WTC11 (cell line): ENCODE data around the gene PPCDC. TPM values are rescaled to one million over a fixed set of nuclear protein-coding genes. Genes with fewer than 3 reads are reported as not detected.

ENCODE experiments used
- ATAC-seq: fragments of 200-7000 bp; cut with Tn5 transposase; 2 replicates; pipeline ENCODE4 v1.10.0; 2021; ENCODE audit warnings: mild to moderate bottlenecking, moderate library complexity
- CTCF ChIA-PET: fragments of 300-600 bp; sonication (Branson Sonifier 250); formaldehyde crosslinking; loops from one replicate; lab custom pipeline; 2021; ENCODE audit warnings: antibody characterized with exemption; lab: Charles Lee
- POLR2A ChIA-PET: fragments of 350-600 bp; sonication (Branson Sonifier 250); formaldehyde crosslinking; loops from one replicate; lab custom pipeline; 2021; ENCODE audit warnings: antibody characterized with exemption; lab: Charles Lee
- DNase-seq: peaks from one replicate; pipeline ENCODE4 v3.0.0; 2021; ENCODE audit warnings: low spot score
- H3K27ac Mint-ChIP-seq: 2 replicates; pipeline ENCODE4 v1.8.0; 2021; ENCODE audit warnings: mixed read lengths
- H3K27me3 Mint-ChIP-seq: 2 replicates; pipeline ENCODE4 v1.8.0; 2021; ENCODE audit warnings: low read depth, mild to moderate bottlenecking, moderate library complexity, mixed read lengths
- H3K36me3 Mint-ChIP-seq: 2 replicates; pipeline ENCODE4 v1.8.0; 2021; ENCODE audit warnings: mixed read lengths
- H3K4me1 Mint-ChIP-seq: 2 replicates; pipeline ENCODE4 v1.8.0; 2022; ENCODE audit warnings: mixed read lengths
- H3K4me3 Mint-ChIP-seq: 2 replicates; pipeline ENCODE4 v1.8.0; 2021; ENCODE audit warnings: mild to moderate bottlenecking, moderate library complexity, mixed read lengths
- H3K9me3 Mint-ChIP-seq: 2 replicates; pipeline ENCODE4 v1.8.0; 2021; ENCODE audit warnings: mixed read lengths
- ATF1 ChIP-seq: sonication (generic); formaldehyde crosslinking; IDR thresholded peaks from 2 replicates; pipeline ENCODE4 v1.8.1; 2023; ENCODE audit warnings: mild to moderate bottlenecking, moderate library complexity, missing genetic modification reagents
- CBFB ChIP-seq: sonication (generic); formaldehyde crosslinking; IDR thresholded peaks from 2 replicates; pipeline ENCODE4 v1.8.1; 2022; ENCODE audit warnings: mild to moderate bottlenecking, low read depth, missing genetic modification reagents
- IRF2 ChIP-seq: sonication (generic); formaldehyde crosslinking; IDR thresholded peaks from 2 replicates; pipeline ENCODE4 v1.8.0; 2022; ENCODE audit warnings: low read depth, missing genetic modification reagents, borderline replicate concordance
- NFE2L1 ChIP-seq: sonication (generic); formaldehyde crosslinking; IDR thresholded peaks from 2 replicates; pipeline ENCODE4 v1.8.1; 2023; ENCODE audit warnings: missing genetic modification reagents
- RELA ChIP-seq: sonication (generic); formaldehyde crosslinking; IDR thresholded peaks from 2 replicates; pipeline ENCODE4 v1.8.1; 2022; ENCODE audit warnings: missing genetic modification reagents, mild to moderate bottlenecking, borderline replicate concordance
- SMAD4 ChIP-seq: sonication (generic); formaldehyde crosslinking; IDR thresholded peaks from 2 replicates; pipeline ENCODE4 v1.8.0; 2022; ENCODE audit warnings: mild to moderate bottlenecking, missing genetic modification reagents
- TP53 ChIP-seq: sonication (generic); formaldehyde crosslinking; IDR thresholded peaks from 2 replicates; pipeline ENCODE4 v1.8.1; 2023; ENCODE audit warnings: mild to moderate bottlenecking, missing genetic modification reagents
- ZNF138 ChIP-seq: sonication (generic); formaldehyde crosslinking; conservative IDR thresholded peaks from 2 replicates; pipeline ENCODE4 v1.8.1; 2022; ENCODE audit warnings: mild to moderate bottlenecking, moderate library complexity, missing genetic modification reagents
- ZNF219 ChIP-seq: sonication (generic); formaldehyde crosslinking; IDR thresholded peaks from 2 replicates; pipeline ENCODE4 v1.8.0; 2023; ENCODE audit warnings: missing genetic modification reagents, mild to moderate bottlenecking, borderline replicate concordance
- ZNF232 ChIP-seq: sonication (generic); formaldehyde crosslinking; IDR thresholded peaks from 2 replicates; pipeline ENCODE4 v1.8.0; 2022; ENCODE audit warnings: mild to moderate bottlenecking, missing genetic modification reagents
- ZNF396 ChIP-seq: fragments of 250-450 bp; sonication (Bioruptor Pico); IDR thresholded peaks from 2 replicates; pipeline ENCODE4 v1.8.0; 2021; ENCODE audit warnings: mild to moderate bottlenecking, moderate library complexity, borderline replicate concordance
- total RNA-seq: library from RNA; stranded (reverse); gene quantifications from 3 replicates; pipeline ENCODE4 v1.2.3, GENCODE V29; 2021
- TF ChIP-seq, protein P1 (sequence below): sonication (generic); formaldehyde crosslinking; IDR thresholded peaks from 2 replicates; pipeline ENCODE4 v1.8.1; 2022; ENCODE audit warnings: missing genetic modification reagents, borderline replicate concordance
- TF ChIP-seq, protein P2 (sequence below): sonication (generic); formaldehyde crosslinking; IDR thresholded peaks from 2 replicates; pipeline ENCODE4 v1.8.1; 2023; ENCODE audit warnings: mild to moderate bottlenecking, missing genetic modification reagents
- TF ChIP-seq, protein P3 (sequence below): fragments of 250-450 bp; sonication (Bioruptor Pico); IDR thresholded peaks from 2 replicates; pipeline ENCODE4 v1.9.0; 2021; ENCODE audit warnings: mild to moderate bottlenecking
- TF ChIP-seq, protein P4 (sequence below): sonication (generic); formaldehyde crosslinking; IDR thresholded peaks from 2 replicates; pipeline ENCODE4 v1.8.0; 2022; ENCODE audit warnings: mild to moderate bottlenecking, missing genetic modification reagents
- TF ChIP-seq, protein P5 (sequence below): sonication (generic); formaldehyde crosslinking; IDR thresholded peaks from 2 replicates; pipeline ENCODE4 v1.8.1; 2023; ENCODE audit warnings: mild to moderate bottlenecking, moderate library complexity, missing genetic modification reagents
- TF ChIP-seq, protein P6 (sequence below): sonication (generic); formaldehyde crosslinking; IDR thresholded peaks from 2 replicates; pipeline ENCODE4 v1.8.1; 2023; ENCODE audit warnings: mild to moderate bottlenecking, missing genetic modification reagents
- TF ChIP-seq, protein P7 (sequence below): sonication (generic); formaldehyde crosslinking; IDR thresholded peaks from 2 replicates; pipeline ENCODE4 v1.8.1; 2023; ENCODE audit warnings: mild to moderate bottlenecking, missing genetic modification reagents, moderate library complexity
- TF ChIP-seq, protein P8 (sequence below): sonication (generic); formaldehyde crosslinking; IDR thresholded peaks from 2 replicates; pipeline ENCODE4 v1.8.0; 2022; ENCODE audit warnings: missing genetic modification reagents

Gene PPCDC
- total RNA-seq, 1 experiment from 2014 or later: 30.1 TPM

- TF ChIP-seq IRF2 (CRISPR knock-in tag) (no peak), ZNF219 (CRISPR knock-in tag) (no peak), ZNF138 (CRISPR knock-in tag) (no peak), CBFB (CRISPR knock-in tag) (no peak), SMAD4 (CRISPR knock-in tag) (no peak), NFE2L1 (no peak)
- TF ChIP-seq, protein P1, sequence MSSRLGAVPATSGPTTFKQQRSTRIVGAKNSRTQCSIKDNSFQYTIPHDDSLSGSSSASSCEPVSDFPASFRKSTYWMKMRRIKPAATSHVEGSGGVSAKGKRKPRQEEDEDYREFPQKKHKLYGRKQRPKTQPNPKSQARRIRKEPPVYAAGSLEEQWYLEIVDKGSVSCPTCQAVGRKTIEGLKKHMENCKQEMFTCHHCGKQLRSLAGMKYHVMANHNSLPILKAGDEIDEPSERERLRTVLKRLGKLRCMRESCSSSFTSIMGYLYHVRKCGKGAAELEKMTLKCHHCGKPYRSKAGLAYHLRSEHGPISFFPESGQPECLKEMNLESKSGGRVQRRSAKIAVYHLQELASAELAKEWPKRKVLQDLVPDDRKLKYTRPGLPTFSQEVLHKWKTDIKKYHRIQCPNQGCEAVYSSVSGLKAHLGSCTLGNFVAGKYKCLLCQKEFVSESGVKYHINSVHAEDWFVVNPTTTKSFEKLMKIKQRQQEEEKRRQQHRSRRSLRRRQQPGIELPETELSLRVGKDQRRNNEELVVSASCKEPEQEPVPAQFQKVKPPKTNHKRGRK: no peak
- TF ChIP-seq, protein P2, sequence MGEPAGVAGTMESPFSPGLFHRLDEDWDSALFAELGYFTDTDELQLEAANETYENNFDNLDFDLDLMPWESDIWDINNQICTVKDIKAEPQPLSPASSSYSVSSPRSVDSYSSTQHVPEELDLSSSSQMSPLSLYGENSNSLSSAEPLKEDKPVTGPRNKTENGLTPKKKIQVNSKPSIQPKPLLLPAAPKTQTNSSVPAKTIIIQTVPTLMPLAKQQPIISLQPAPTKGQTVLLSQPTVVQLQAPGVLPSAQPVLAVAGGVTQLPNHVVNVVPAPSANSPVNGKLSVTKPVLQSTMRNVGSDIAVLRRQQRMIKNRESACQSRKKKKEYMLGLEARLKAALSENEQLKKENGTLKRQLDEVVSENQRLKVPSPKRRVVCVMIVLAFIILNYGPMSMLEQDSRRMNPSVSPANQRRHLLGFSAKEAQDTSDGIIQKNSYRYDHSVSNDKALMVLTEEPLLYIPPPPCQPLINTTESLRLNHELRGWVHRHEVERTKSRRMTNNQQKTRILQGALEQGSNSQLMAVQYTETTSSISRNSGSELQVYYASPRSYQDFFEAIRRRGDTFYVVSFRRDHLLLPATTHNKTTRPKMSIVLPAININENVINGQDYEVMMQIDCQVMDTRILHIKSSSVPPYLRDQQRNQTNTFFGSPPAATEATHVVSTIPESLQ (CRISPR knock-in tag): no peak
Measured at GRCh38 chr15:75002398-75002797, 21.0 kb upstream of the PPCDC start (continued).

GRCh38 chr15:75007216-75007615, 16.2 kb upstream of the PPCDC start:
- ATAC-seq (no peak), DNase-seq (no peak)
- ChIA-PET CTCF (interaction anchor here (1.0 to 1.5 kb wide), 3 partner anchors 12 to 57 kb away, joined by 3 read pairs; partner anchors contain the start of gene SCAMP5), POLR2A (no interaction called here)
- no peaks in the 10 kb centered on the region for H3K4me1 Mint-ChIP-seq
- H3K36me3 Mint-ChIP-seq: peaks cover 22% of the 10 kb centered on the region
- TF ChIP-seq ZNF396: no peak
- no peak for TF ChIP-seq TP53 (CRISPR knock-in tag)
- no peaks in the 10 kb centered on the region for H3K27me3 Mint-ChIP-seq
- H3K4me3 Mint-ChIP-seq: no peak overlapping the region
- no peaks in the 10 kb centered on the region for H3K9me3 Mint-ChIP-seq
- no peak overlapping the region for H3K27ac Mint-ChIP-seq

DNA sequence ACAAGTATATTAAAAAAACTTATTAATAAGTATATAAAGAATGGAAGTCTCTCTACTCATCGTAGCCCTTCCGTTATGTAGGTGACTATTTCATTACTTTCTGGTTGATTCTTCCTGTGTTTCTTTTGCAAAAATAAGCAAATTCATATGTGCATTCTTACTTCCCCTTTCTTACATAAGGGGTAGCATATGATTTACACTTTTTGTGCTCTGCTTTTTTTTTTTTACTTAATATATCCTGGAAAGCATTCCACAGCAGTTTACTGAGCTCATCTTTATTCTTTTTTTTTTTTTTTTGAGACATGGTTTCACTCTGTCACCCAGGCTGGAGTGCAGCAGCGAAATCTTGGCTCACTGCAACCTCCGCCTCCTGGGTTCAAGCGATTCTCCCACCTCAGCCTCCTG, 15.2 kb upstream of the PPCDC start:
- H3K36me3 Mint-ChIP-seq: peaks cover 16% of the 10 kb centered on the region
- DNase-seq: no peak
- CTCF ChIA-PET: interaction anchor here (0.6 to 1.4 kb wide), 4 partner anchors 13 to 193 kb away, joined by 3 to 4 read pairs (median 3); partner anchors contain the start of genes C15orf39, RPP25 and SCAMP5
- H3K9me3 Mint-ChIP-seq: no peaks in the 10 kb centered on the region
- no peak overlapping the region for H3K27ac Mint-ChIP-seq
- no peaks in the 10 kb centered on the region for H3K27me3 Mint-ChIP-seq
- ATAC-seq: no peak
- no peak overlapping the region for H3K4me3 Mint-ChIP-seq
- POLR2A ChIA-PET: no interaction called here
- no peaks in the 10 kb centered on the region for H3K4me1 Mint-ChIP-seq
- TF ChIP-seq ZNF232 (no peak), ATF1 (no peak), RELA (CRISPR knock-in tag) (no peak), TP53 (CRISPR knock-in tag) (no peak)
- TF ChIP-seq, protein P3, sequence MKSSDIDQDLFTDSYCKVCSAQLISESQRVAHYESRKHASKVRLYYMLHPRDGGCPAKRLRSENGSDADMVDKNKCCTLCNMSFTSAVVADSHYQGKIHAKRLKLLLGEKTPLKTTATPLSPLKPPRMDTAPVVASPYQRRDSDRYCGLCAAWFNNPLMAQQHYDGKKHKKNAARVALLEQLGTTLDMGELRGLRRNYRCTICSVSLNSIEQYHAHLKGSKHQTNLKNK (CRISPR knock-in tag): no peak
- TF ChIP-seq, protein P4, sequence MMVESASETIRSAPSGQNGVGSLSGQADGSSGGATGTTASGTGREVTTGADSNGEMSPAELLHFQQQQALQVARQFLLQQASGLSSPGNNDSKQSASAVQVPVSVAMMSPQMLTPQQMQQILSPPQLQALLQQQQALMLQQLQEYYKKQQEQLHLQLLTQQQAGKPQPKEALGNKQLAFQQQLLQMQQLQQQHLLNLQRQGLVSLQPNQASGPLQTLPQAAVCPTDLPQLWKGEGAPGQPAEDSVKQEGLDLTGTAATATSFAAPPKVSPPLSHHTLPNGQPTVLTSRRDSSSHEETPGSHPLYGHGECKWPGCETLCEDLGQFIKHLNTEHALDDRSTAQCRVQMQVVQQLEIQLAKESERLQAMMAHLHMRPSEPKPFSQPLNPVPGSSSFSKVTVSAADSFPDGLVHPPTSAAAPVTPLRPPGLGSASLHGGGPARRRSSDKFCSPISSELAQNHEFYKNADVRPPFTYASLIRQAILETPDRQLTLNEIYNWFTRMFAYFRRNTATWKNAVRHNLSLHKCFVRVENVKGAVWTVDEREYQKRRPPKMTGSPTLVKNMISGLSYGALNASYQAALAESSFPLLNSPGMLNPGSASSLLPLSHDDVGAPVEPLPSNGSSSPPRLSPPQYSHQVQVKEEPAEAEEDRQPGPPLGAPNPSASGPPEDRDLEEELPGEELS: no peak
- TF ChIP-seq, protein P5, sequence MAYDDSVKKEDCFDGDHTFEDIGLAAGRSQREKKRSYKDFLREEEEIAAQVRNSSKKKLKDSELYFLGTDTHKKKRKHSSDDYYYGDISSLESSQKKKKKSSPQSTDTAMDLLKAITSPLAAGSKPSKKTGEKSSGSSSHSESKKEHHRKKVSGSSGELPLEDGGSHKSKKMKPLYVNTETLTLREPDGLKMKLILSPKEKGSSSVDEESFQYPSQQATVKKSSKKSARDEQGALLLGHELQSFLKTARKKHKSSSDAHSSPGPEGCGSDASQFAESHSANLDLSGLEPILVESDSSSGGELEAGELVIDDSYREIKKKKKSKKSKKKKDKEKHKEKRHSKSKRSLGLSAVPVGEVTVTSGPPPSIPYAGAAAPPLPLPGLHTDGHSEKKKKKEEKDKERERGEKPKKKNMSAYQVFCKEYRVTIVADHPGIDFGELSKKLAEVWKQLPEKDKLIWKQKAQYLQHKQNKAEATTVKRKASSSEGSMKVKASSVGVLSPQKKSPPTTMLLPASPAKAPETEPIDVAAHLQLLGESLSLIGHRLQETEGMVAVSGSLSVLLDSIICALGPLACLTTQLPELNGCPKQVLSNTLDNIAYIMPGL (CRISPR knock-in tag): no peak
- TF ChIP-seq, protein P6, sequence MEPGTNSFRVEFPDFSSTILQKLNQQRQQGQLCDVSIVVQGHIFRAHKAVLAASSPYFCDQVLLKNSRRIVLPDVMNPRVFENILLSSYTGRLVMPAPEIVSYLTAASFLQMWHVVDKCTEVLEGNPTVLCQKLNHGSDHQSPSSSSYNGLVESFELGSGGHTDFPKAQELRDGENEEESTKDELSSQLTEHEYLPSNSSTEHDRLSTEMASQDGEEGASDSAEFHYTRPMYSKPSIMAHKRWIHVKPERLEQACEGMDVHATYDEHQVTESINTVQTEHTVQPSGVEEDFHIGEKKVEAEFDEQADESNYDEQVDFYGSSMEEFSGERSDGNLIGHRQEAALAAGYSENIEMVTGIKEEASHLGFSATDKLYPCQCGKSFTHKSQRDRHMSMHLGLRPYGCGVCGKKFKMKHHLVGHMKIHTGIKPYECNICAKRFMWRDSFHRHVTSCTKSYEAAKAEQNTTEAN (CRISPR knock-in tag): no peak
- TF ChIP-seq, protein P7, sequence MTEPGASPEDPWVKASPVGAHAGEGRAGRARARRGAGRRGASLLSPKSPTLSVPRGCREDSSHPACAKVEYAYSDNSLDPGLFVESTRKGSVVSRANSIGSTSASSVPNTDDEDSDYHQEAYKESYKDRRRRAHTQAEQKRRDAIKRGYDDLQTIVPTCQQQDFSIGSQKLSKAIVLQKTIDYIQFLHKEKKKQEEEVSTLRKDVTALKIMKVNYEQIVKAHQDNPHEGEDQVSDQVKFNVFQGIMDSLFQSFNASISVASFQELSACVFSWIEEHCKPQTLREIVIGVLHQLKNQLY: no peak
- TF ChIP-seq, protein P8, sequence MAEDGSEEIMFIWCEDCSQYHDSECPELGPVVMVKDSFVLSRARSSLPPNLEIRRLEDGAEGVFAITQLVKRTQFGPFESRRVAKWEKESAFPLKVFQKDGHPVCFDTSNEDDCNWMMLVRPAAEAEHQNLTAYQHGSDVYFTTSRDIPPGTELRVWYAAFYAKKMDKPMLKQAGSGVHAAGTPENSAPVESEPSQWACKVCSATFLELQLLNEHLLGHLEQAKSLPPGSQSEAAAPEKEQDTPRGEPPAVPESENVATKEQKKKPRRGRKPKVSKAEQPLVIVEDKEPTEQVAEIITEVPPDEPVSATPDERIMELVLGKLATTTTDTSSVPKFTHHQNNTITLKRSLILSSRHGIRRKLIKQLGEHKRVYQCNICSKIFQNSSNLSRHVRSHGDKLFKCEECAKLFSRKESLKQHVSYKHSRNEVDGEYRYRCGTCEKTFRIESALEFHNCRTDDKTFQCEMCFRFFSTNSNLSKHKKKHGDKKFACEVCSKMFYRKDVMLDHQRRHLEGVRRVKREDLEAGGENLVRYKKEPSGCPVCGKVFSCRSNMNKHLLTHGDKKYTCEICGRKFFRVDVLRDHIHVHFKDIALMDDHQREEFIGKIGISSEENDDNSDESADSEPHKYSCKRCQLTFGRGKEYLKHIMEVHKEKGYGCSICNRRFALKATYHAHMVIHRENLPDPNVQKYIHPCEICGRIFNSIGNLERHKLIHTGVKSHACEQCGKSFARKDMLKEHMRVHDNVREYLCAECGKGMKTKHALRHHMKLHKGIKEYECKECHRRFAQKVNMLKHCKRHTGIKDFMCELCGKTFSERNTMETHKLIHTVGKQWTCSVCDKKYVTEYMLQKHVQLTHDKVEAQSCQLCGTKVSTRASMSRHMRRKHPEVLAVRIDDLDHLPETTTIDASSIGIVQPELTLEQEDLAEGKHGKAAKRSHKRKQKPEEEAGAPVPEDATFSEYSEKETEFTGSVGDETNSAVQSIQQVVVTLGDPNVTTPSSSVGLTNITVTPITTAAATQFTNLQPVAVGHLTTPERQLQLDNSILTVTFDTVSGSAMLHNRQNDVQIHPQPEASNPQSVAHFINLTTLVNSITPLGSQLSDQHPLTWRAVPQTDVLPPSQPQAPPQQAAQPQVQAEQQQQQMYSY (CRISPR knock-in tag): no peak
